GM18502 (cell line): ENCODE measurements around the gene TMED5.
"Not testable (repeated sequence)": the region's sequence is repeated elsewhere in the genome, so short reads cannot be mapped to it uniquely, and the experiment has no call there.

Experiments used
- ATAC-seq: cut with Tn5 transposase; IDR thresholded peaks from one replicate; pipeline ENCODE4 v1.9.1; 2021; ENCODE audit warnings: mild to moderate bottlenecking; ENCODE audit not compliant: unreplicated experiment, poor library complexity

The TMED5 gene

DNA sequence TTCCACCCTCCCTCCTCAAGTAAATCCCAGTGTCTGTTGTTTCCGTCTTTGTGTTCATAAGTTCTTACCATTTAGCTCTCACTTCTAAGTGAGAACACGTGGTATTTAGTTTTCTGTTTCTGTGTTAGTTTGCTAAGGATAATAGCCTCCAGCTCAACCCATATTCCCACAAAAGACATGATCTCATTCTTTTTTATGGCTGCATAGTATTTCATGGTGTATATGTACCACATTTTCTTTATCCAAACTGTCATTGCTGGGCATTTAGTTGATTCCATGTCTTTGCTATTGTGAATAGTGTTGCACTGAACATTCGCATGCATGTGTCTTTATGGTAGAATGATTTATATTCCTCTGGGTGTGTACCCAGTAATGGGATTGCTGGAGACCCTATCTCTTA, 5.6 kb downstream of the TMED5 start:
- not testable (repeated sequence) for ATAC-seq

DNA sequence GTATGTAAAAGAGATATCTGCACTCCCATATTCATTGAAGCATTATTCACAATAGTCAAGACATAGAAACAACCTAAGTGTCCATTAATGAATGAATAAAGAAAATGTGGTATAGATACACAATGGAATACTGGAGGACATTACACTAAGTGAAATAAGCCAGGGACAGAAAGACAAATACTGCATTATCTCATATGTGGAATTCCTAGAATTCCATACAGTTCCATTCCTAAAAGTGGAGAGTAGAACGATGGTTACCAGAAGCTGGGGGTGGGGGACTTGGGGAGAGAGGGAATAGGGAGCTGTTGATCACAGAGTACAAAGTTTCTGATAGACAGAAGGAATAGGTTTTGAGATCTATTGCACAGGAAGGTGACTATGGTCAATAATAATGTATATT, 7.4 kb downstream of the TMED5 start:
- no peak for ATAC-seq

DNA sequence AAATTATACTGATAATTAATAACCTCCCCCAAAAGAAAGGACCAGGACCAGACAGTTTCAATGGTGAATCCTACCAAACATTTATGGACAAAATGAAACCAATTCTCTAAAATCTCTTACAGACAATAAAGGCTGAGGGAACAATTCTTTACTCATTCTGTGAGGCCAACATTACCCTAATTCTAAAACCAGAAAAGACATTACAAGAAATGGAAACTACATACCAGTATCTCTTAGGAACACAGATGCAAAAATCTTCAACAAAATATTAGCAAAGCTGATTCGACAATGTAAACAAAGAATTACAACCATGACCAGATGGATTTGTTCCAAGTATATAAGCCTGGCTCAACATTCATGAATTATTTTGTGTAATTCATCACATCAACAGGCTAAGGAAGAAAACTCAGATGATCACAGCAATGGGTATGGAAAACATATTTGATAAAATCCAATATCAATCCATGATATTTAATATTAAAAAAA, 8.6 kb downstream of the TMED5 start:
- no peak for ATAC-seq

DNA sequence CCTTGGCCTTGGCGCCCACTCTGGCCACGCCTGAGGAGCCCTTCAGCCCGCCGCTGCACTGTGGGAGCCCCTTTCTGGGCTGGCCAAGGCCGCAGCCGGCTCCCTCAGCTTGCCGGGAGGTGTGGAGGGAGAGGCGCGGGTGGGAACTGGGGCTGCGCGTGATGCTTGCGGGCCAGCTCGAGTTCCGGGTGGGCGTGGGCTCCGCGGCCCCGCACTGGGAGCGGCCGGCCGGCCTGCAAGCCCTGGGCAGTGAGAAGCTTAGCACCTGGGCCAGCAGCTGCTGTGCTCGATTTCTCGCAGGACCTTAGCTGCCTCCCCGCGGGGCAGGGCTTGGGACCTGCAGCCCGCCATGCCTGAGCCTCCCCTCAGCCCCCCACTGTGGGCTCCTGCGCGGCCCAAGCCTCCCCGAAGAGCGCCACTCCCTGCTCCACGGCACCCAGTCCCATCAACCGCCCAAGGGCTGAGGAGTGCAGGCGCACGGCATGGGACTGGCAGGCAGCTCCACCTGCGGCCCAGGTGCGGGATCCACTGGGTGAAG, 10.0 kb downstream of the TMED5 start:
- ATAC-seq = not testable (repeated sequence)

DNA sequence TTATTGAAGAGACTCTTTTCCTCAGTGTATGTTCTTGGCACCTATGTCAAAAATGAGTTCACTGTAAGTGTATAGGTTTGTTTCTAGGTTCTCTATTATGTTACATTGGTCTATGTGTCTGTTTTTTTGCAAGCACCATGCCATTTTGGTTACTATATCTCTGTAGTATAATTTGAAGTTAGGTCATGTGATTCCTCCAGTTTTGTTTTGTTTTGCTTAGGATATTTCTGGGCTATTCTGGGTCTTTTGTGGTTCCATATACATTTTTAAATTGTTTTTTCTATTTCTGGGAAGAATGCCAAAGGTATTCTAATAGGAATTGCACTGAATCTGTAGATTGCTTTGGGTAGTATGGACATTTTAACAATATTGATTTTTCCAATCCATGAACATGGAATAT, 13.2 kb downstream of the TMED5 start:
- ATAC-seq = no peak

DNA sequence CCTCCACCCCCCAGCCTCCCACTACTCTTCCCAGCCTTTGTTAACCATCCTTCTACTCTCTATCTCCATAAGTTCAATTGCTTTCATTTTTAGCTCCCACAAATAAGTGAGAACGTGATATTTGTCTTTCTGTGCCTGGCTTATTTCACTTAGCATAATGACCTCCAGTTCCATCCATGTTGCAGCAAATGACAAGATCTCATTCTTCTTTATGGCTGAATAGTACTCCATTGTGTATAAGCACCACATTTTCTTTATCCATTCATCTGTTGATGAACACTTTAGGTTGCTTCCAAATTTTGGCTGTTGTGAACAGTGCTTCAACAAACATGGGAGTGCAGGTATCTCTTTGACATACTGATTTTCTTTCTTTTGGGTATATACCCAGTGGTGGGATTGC, 14.3 kb downstream of the TMED5 start:
- not testable (repeated sequence) for ATAC-seq

DNA sequence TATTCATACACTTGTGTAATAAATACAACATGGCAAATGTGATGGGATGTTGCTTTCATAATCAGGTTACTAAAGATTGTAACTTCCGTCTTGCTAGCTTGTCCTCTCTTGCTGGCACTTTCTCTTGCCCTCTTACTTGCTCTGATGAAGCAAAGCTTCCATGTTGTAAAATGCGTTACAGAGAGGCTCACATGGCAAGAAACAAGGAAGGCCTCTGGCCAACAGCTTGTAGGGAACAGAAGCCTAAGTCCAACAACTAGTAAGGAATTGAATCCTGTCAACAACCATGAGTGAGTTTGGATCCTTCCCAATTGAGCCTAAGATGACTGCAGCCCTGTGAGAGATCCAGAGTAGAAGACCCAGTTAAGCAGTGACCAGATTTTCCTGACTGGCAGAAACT, 15.4 kb downstream of the TMED5 start:
- ATAC-seq = no peak

DNA sequence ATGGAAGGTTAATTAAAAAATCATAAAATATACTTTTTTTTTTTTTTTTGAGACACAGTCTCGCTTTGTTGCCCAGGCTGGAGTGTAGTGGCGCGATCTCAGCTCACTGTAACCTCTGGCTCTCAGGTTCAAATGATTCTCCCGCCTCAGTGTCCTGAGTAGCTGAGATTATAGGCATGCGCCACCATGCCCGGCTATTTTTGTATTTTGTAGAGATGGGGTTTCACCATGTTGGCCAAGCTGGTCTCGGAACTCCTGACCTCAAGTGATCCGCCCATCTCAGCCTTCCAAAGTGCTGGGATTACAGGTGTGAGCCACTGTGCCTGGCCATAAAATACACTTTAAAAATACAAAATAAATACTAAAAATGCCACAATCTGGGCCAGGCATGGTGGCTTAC, 16.9 kb downstream of the TMED5 start:
- not testable (repeated sequence) for ATAC-seq

DNA sequence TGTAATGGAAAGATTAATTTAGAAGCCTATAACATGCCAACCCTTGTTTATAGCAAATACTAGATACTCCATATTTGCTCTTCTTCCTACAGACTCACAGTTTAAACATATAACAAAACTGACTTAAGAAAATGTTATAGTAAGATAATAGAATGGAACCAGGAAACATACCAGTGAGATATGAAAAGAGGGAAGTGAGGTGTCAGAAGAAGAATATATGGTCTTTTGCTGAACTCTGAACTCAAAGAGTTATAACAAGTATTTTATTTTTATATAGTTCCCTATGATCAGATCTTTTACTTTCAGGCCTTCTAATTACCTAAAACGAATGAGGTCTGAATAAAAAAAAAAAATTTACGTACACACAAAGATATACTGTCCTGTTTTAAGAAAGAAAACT, 20.9 kb downstream of the TMED5 start:
- ATAC-seq = no peak

DNA sequence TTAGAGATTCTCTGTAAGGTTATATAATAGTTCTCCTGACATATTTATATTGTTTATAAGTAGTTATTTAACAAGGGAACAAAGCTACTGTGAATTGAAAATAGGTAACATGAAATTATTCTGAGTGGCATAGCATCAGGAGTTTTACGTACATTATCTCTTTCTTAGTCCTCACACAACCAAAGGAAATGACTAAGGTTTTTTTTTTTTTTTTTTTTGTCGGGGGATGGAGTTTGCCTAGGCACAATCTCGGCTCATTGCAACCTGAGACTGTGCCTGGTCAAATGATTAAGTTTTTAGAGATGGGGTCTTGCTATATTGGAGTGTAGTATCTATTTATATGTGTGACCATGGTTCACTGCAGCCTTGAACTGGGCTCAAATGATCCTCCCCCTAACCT, 24.9 kb downstream of the TMED5 start:
- no peak for ATAC-seq

DNA sequence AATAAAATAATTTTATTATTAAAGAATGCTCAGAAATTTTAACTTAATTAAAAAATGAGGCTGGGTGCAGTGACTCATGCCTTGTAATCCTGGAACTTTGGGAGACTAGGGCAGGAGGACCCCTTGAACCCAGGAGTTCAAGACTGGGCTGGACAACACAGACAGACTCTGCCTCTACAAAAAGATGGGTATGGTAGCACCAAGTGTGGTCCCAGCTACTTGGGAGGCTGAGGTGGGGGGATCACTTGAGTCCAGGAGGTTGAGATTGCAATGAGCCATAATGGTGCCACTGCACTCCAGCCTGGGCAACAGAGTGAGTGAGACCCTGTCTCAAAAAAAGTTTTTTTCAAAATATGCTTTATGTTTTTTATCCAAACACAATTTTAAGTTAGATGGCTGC, 25.3 kb downstream of the TMED5 start:
- no peak for ATAC-seq

DNA sequence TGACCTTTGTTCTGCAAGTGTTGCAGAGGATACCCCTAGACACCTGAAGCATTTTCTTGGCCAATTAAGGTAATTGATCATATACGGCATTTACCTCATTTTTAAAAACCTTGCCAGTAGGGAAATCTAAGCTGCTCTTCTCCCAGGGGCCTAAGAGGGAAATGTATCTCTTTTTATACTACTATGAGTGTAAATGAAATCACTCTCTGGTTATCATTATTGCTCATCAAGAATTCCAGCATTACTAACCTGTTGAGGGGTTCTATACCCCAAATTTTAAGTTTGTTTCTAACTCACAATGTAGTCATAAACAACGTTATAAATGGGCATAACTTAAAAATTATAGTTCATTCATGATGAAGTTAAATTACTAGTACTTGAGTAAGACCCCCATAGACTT, 27.4 kb downstream of the TMED5 start:
- ATAC-seq = no peak

DNA sequence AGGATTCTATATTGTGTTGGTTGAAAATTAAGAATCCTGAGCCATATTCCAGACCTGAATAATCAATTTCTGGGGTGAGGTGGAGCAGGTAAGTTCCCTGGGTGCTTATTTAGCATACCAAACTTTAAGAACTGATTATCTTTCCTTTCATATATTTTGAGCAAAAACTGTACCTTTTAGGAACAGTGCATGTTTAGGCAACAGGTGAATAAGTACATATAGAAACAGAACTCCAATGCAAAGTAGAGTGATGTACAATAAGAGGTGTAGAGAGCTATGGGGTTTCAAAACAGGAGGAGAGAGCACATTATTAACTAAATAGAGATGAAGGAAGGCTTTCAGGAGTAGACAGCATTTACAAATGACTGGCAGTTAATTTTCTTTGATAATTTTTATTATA, 28.7 kb downstream of the TMED5 start:
- ATAC-seq = no peak

DNA sequence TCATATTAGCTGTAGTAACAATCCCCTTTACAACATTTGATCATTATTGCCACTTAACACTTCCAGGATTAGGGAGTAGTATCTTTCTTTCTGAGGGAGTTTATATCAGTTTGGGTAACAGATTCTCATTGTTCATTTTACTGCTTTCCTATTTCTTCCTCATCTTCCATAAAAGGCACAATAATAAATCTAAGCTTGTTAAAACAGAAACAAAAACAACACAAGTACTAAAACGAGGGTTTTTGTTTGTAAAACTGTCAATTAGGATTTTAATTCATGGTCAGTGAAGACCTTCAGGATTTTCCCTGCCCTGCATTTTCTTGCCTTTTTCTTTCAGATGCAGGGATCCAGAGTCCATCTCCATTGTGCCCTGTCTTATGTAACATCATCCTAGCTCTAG, 29.5 kb downstream of the TMED5 start:
- no peak for ATAC-seq

DNA sequence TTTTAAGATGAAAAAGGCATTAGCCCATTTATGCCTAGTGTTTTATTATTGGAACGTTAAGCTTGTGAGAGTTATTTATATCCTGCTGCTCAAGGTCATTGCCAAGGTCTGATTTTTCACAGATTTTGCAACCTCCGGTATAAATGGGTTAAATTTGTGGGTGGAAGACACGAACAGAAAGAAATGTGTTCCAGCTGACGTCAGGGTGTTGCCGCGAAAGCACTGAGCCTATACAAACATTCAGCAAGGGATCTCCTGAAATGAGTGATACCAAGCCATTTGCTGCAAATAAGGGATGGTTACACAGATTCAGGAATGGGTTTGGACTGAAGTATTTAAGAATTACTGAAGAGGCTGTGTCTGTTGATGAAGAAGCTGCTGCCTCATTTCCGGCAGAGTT, 32.2 kb downstream of the TMED5 start:
- no peak for ATAC-seq

DNA sequence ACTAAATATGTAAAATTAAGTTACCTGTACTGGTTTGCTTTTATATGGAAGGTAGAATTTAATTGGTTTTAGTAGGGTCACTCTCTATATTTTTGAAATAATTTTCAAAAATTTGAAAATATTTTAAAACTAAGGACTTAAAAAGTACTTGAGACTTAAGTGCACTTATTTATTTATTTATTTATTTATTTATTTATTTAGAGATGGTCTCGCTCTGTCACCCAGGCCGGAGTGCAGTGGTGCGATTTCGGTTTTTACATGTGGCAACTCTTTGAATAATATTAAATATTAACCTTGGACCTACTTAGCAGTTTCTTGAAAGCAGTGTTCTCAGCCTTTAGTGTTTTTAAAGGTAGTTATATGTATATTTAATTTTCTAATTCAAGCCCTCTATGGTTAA, 36.4 kb downstream of the TMED5 start:
- no peak for ATAC-seq

DNA sequence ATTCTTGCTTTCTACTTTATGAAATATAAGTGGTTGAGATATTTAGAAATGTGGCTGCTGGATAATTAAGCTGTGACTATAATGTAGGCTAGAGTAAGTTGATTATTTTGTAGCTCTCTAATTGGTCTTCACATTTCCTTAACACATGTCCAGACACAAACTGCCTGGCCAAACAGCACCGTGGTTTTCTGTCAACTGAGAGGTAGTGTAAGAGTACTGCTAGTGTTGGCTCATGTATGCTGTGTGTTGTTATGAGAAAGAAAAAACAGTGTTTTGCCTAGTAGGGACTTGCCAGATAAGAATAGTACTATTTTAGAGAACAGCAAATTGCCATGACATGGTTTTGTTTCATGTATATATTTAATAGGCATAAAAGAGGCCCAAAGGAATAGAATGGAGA, 37.1 kb downstream of the TMED5 start:
- ATAC-seq = no peak

DNA sequence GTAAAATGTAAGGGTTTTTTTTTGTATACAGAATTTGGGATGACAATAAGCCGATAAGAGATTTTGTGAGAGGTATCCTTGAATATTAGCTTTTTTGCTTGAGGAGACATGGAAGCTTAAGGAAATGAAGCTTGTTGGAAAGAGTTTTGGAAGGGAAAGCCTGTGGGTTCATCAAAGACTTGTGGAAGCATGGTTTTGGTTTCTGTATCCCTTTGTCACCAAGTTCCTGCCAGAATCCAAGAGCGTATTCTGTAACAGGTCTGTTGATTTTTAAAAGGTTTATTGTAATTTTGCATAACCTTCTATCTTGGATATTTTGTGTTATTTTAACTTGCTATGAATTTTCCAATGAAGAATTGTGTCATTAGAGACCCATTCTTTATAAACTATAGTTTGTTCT, 38.1 kb downstream of the TMED5 start:
- ATAC-seq = no peak

DNA sequence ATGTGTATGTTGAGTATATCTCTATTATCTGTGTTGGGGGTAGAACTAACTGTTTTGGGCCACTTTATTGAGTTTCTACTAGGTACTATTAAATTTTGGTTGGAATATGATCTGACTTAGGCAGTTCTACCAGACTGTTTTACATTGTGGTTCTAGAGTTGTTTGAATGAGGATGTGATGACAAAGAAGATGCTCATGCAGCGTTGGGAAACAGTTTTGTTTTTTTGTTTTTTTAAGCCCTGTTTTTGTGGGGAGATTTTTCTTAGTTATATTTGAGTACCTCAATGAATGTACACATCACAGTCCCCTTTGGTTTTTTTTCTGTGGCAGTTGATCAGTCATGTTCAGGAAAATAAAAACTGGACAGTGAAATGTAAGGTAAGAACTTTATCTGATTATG, 40.1 kb downstream of the TMED5 start:
- no peak for ATAC-seq

DNA sequence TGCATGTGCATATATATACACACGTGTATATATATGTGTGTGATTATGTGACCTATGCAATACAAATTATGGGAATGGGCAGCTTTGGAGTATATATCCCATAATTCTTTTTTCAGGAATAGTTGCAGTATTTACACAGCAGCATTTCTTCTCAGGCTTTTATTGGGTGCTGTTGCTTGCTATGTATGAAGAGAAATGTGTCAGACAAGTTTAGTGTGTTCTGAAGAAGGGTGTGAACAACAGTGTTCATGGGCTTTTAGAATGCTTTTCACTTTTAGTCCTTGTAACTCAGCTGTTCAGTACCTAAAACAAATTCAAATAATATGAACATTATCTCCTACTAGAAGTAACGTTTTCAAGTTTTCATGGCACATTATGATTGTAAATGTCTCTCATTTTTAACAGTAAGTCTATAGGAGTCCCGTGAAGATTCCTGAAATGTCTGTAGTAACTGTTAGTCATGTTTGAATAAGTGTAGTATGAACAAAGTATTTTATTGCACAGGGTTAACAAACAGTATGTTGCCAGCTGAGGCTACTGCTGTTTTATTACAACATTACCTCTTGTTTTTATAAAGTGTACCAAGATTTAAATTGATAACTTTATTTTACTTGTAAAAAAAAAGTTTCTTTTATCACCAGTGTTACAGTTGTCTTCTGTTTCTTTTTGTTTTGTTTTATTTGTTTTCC, 42.5 kb downstream of the TMED5 start:
- no peak for ATAC-seq

DNA sequence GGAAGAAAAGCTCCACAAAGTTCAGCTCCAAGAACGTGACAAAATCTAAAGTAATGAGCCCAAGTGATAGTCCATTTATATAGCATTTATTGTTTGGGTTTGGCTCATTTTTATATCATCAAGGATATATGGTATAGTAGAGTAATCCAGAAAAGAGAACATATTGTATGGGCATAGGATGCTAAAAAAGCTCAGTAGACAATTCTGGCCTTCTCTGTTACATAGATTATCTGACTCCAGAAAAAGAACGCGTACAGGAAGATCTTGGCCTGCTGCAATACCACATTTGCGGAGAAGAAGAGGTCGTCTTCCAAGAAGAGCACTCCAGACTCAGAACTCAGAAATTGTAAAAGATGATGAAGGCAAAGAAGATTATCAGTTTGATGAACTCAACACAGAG, 43.8 kb downstream of the TMED5 start:
- no peak for ATAC-seq

DNA sequence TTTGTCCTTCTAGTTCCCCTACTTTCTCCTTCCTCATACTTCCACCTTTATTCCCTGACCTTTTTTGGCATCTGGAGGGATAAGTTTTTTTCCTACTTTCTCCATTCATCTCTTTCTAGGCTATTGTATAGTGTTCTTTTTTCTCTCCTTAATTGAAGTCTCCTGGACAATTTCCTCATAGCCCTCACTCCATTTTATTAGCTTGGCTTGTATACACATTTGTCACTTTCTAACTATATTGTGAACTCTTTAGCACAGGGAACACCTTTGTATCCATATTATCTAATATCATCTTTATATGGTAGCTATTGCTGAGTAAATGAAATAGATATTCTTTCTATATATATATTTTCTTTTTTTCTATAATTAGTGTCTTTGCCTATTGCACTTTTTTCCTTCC, 47.6 kb downstream of the TMED5 start:
- no peak for ATAC-seq
